ENCODE results near the gene IER3.

IER3 gene

GRCh38 chr6:30787954-30788353 is 43.6 kb upstream of the IER3 start:
- no peaks in the 10 kb centered on the region for H3K9me3 Mint-ChIP-seq

GRCh38 chr6:30782425-30783014 is 38.2 kb upstream of the IER3 start:
- H3K4me1 Mint-ChIP-seq, result peaks cover 46% of the 10 kb centered on the region
- no peak for TF ChIP-seq CTCF (IDR thresholded peaks at IDR 0.05; ENCODE audit: unreplicated experiment in 3 of 3)
- H3K9me3 Mint-ChIP-seq, result peaks cover 7% of the 10 kb centered on the region
- no peaks in the 10 kb centered on the region for H3K27me3 Mint-ChIP-seq (ENCODE audit: low read depth)
- H3K4me3 Mint-ChIP-seq, result no peak overlapping the region
- H3K36me3 Mint-ChIP-seq (ENCODE audit: low read depth), result no peaks in the 10 kb centered on the region
- H3K27ac Mint-ChIP-seq, result peak overlapping the region; percentile 90 to 97 (median 96)

More at GRCh38 chr6:30787954-30788353, 43.6 kb upstream of the IER3 start:
- Mint-ChIP-seq H3K4me3 (no peak overlapping the region), H3K4me1 (peaks cover 19% of the 10 kb centered on the region), H3K36me3 (ENCODE audit: low read depth) (no peaks in the 10 kb centered on the region), H3K27me3 (ENCODE audit: low read depth) (no peaks in the 10 kb centered on the region), H3K27ac (peak overlapping the region in 2 of 3 experiments; percentile 34 to 61)
- no peak for TF ChIP-seq CTCF (IDR thresholded peaks at IDR 0.05; ENCODE audit: unreplicated experiment in 3 of 3)

GRCh38 chr6:30781743-30782424 is 37.5 kb upstream of the IER3 start:
- Mint-ChIP-seq H3K27me3 (ENCODE audit: low read depth) (no peaks in the 10 kb centered on the region), H3K9me3 (peaks cover 7% of the 10 kb centered on the region), H3K36me3 (ENCODE audit: low read depth) (no peaks in the 10 kb centered on the region), H3K27ac (peak overlapping the region; percentile 90 to 97 (median 96)), H3K4me1 (peaks cover 50% of the 10 kb centered on the region), H3K4me3 (peak overlapping the region in 1 of 3 experiments; percentile 45)
- TF ChIP-seq CTCF (IDR thresholded peaks at IDR 0.05; ENCODE audit: unreplicated experiment in 3 of 3), result no peak

- Mint-ChIP-seq H3K4me3 (no peak overlapping the region), H3K36me3 (ENCODE audit: low read depth) (no peaks in the 10 kb centered on the region), H3K27ac (peak overlapping the region; percentile 90 to 97 (median 96)), H3K4me1 (peaks cover 50% of the 10 kb centered on the region), H3K9me3 (peaks cover 7% of the 10 kb centered on the region), H3K27me3 (ENCODE audit: low read depth) (no peaks in the 10 kb centered on the region)
- no peak for TF ChIP-seq CTCF (IDR thresholded peaks at IDR 0.05; ENCODE audit: unreplicated experiment in 3 of 3)
These were observed 37.0 kb upstream of the IER3 start for GRCh38 chr6:30781395-30781742.

- TF ChIP-seq CTCF (IDR thresholded peaks at IDR 0.05; ENCODE audit: unreplicated experiment in 3 of 3), result no peak
- H3K4me1 Mint-ChIP-seq, result peaks cover 50% of the 10 kb centered on the region
- H3K9me3 Mint-ChIP-seq, result peaks cover 7% of the 10 kb centered on the region
- H3K4me3 Mint-ChIP-seq, result peak overlapping the region in 1 of 3 experiments; percentile 2
- no peaks in the 10 kb centered on the region for H3K36me3 Mint-ChIP-seq (ENCODE audit: low read depth)
- no peaks in the 10 kb centered on the region for H3K27me3 Mint-ChIP-seq (ENCODE audit: low read depth)
- H3K27ac Mint-ChIP-seq, result peak overlapping the region; percentile 96 to 99 (median 98)
These were observed 36.2 kb upstream of the IER3 start for GRCh38 chr6:30780642-30780920.

All from nephron (organoid).